Measurements from ENCODE around the gene COL19A1.

COL19A1 gene

GRCh38 chr6:70258483-70258882, 392.1 kb downstream of the COL19A1 start:
- H3K36me3 Mint-ChIP-seq (ENCODE audit: low read depth): no peaks in the 10 kb centered on the region

More at GRCh38 chr6:70258483-70258882, 392.1 kb downstream of the COL19A1 start:
- Mint-ChIP-seq H3K4me1 (no peaks in the 10 kb centered on the region), H3K27me3 (ENCODE audit: low read depth, poor library complexity) (peaks cover 4% of the 10 kb centered on the region), H3K9me3 (no peaks in the 10 kb centered on the region), H3K4me3 (no peak overlapping the region), H3K27ac (no peak overlapping the region)
- no peak for DNase-seq
- no peak for TF ChIP-seq CTCF (IDR thresholded peaks at IDR 0.05)
